GM12873 (cell line): Measurements from ENCODE around the gene DGKK.

ENCODE experiments used
- CTCF ChIP-seq: IDR thresholded peaks from 2 replicates; pipeline ENCODE4 v1.5.1; 2012; ENCODE audit warnings: low read depth, mild to moderate bottlenecking, moderate library complexity, low read length, control low read depth; ENCODE audit not compliant: insufficient read depth; ENCODE audit errors: missing control alignments

DGKK gene

GRCh38 chrX:50470103-50471031 is at the start of gene DGKK:
Gene DGKK, minus strand, starts transcription at chrX:50470825. Its CDS starts 147 bp downstream, at chrX:50470678.
- no peak for TF ChIP-seq CTCF

- no peak for TF ChIP-seq CTCF
Observed at GRCh38 chrX:50514811-50515210, 44.2 kb upstream of the DGKK start.

- no peak for TF ChIP-seq CTCF
Observed at GRCh38 chrX:50497114-50497513, 26.5 kb upstream of the DGKK start.

- TF ChIP-seq CTCF, result no peak
Observed at GRCh38 chrX:50495616-50496015, 25.0 kb upstream of the DGKK start.

GRCh38 chrX:50492720-50493119 is 22.1 kb upstream of the DGKK start:
- TF ChIP-seq CTCF, result no peak

GRCh38 chrX:50484662-50485061 is 14.0 kb upstream of the DGKK start:
- no peak for TF ChIP-seq CTCF

- TF ChIP-seq CTCF, result no peak
Observed at GRCh38 chrX:50483283-50483682, 12.7 kb upstream of the DGKK start.
